GM19238 (cell line): ENCODE results near the gene SLCO1B1.
"Not testable (repeated sequence)": the region's sequence is repeated elsewhere in the genome, so short reads cannot be mapped to it uniquely, and the experiment has no call there.

Source experiments
- DNase-seq: peaks from one replicate; pipeline ENCODE4 v3.0.0; 2011; ENCODE audit warnings: low spot score; ENCODE audit not compliant: insufficient read length

Gene SLCO1B1

GRCh38 chr12:21130998-21131397, at the start of gene SLCO1B1:
TSS of gene SLCO1B1 (plus strand) at chr12:21131194. CDS start at chr12:21141575, 10,381 bp downstream.
- DNase-seq = no peak

DNA sequence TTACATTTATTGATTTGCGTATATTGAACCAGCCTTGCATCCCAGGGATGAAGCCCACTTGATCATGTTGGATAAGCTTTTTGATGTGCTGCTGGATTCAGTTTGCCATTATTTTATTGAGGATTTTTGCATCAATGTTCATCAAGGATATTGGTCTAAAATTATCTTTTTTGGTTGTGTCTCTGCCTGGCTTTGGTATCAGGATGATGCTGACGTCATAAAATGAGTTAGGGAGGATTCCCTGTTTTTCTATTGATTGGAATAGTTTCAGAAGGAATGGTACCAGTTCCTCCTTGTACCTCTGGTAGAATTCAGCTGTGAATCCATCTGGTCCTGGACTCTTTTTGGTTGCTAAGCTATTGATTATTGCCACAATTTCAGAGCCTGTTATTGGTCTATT, 46.2 kb upstream of the SLCO1B1 start:
- not testable (repeated sequence) for DNase-seq

GRCh38 chr12:21111732-21112131, 19.3 kb upstream of the SLCO1B1 start:
- DNase-seq = no peak

DNA sequence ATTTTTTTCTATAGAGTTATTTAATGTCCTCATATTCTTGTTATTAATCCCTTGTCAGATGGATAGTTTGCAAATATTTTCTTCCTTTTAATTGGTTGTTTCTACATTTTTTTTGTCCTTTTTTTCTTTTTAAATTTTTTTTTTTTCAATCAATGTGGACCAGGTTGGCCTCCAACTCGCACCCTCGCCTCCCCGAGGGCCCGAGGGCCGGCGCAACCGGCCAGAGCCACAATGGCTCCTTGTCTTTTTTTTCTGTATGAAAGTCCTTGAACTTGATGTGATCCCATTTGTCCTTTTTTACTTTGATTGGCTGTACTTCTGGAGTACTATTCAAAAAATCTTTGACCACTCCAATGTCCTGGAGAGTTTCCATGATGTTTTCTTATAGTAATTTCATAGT, 17.7 kb upstream of the SLCO1B1 start:
- no peak for DNase-seq

DNA sequence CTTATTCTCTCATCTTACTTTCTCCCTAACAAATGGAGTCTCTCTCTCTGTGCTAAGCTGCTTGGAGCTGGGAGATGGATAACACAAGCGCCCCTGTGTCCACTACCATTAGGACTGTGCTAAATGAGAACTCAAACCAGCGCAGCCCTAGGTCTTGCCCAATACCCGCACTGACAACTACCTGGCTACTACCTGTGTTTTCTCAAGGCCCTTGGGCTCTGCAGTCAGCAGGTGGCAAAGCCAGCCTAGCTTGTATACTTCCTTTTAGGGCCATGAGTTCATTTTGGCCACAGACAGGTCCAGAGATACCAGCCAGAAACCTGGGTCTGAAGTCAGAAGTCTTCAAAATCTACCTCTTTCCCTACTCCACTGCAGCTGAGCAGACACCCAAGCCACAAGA, 13.0 kb upstream of the SLCO1B1 start:
- no peak for DNase-seq

DNA sequence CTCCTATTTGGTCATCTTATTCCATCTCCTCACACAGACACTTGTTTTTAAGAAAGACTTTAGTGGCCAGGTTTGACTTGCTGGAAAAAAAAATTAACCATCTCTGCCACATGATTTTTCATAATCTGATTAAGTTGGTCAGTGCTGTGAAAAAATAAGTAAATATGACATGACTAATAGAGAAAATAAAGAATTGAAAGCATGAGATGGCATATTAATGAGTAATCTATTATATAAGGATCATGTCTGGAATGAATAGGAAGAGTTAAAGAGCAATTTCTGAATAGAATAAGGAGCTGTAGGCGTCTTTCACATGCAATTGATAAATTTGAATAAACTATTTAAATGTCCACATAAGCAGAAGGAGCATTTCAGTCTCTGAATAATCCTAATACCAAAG, 12.2 kb upstream of the SLCO1B1 start:
- DNase-seq = no peak

DNA sequence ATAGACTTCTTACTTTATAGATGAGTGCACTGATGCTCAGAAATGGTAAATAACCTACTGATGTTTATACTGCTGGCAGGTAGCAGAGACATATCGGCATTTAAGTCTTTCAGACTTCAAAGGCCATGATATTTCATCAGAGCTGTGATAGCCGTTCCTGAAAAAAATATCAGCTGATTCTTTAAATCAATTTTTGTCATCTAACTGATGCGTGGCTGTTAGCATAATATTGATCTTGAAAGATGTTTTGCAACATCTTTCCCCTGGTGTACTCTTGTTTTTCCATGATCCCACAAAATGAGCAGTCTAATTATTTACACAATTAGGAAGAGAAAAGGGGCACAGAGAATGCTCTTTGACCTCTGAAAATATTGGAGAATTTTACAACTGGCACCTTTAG, 1.6 kb upstream of the SLCO1B1 start:
- no peak for DNase-seq

DNA sequence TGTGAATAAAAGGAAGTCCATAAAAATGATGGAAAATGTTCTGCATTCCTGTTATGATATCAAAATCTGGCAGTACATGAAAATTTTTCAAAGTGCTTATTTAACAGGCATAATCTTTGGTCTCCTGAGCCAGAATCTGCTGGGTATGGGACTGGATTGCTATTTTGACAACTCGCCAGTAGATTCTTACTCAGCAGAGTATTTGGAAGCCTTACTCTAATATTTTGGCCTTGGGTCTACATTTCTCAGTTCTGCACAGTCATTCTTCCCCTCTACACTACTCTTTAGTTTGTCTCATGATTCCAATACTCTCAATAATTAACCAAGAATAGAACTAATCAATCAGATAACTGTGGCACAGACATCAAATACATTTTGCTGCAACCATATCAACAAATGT, 1.1 kb upstream of the SLCO1B1 start:
- DNase-seq = no peak

GRCh38 chr12:21137318-21137999, 6.5 kb downstream of the SLCO1B1 start:
- DNase-seq = not testable (repeated sequence)

- DNase-seq = no peak
These were observed 7.0 kb downstream of the SLCO1B1 start for GRCh38 chr12:21138016-21138415.

DNA sequence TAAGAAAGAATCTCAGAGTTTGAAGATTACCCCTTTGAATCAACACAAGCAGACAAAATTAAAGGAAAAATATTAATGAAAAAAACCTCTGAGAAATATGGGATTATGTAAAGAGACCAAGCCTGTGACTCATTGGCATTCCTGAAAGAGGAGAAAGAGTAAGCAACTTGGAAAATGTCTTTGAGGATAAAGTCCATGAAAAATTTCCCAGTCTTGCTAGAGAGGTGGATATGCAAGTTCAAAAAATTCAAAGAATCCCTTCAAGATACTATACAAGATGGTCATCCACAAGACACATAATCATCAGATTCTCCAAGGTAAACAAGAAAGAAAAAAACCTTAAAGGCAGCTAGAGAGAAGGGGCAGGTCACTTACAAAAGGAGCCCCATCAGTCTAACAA, 13.3 kb downstream of the SLCO1B1 start:
- no peak for DNase-seq

- not testable (repeated sequence) for DNase-seq
These were observed 18.9 kb downstream of the SLCO1B1 start for GRCh38 chr12:21149861-21150260.

DNA sequence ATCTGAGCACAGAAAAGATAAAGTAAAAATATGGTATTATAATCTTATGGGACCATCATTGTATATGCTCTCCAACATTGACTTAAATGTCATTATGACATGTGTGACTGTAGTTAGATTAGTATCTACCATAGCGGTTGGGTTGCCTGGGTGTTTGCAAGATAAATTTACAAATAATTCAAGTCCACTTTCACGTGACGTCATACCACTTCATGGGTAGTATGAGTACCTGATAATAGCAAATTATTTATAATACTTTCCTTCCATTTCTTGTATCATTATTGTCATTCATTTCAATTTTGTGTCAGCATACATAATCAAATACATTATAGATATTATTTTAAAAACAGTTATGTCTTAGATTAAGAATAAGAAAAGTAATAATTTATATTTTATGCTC, 20.2 kb downstream of the SLCO1B1 start:
- no peak for DNase-seq

DNA sequence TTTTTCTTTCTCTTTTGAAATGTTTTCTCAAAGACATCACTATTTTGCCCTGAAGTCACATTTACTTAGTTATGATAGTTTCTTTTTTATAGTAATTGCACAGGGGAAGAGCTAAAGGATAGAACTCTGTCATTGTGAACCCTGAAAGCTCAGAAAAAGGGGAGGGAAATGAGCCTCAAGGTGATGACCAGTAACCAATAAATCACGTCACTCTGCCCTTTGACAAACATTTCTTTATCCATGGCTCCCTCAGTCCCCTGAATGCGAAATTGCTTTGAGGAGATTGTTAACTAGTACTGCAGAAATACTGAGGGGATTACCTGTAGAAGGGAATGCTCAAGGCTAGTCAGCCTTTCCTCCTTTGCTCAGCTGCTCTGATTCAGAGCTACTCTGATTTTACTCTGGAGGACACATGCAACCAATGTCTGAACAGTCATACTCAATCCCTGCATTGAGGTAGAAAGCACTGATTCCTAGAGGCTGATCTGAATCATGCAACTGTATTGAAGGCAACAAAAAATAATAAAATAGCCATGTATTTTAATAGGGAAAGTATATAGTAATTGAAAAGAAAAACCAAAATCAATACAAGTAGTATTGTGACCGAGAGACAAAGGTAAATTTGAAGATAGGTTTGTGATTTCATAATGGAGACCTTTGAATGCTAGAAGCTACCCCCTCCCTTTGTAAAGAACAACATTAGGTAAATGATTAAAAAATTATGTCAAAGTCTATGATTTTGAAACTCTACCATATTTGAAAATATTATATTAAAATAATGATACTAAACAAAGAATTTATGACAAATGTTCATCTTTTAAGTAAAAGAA, 24.7 kb downstream of the SLCO1B1 start:
- DNase-seq = no peak

GRCh38 chr12:21165048-21165447, 34.1 kb downstream of the SLCO1B1 start:
- DNase-seq = no peak

DNA sequence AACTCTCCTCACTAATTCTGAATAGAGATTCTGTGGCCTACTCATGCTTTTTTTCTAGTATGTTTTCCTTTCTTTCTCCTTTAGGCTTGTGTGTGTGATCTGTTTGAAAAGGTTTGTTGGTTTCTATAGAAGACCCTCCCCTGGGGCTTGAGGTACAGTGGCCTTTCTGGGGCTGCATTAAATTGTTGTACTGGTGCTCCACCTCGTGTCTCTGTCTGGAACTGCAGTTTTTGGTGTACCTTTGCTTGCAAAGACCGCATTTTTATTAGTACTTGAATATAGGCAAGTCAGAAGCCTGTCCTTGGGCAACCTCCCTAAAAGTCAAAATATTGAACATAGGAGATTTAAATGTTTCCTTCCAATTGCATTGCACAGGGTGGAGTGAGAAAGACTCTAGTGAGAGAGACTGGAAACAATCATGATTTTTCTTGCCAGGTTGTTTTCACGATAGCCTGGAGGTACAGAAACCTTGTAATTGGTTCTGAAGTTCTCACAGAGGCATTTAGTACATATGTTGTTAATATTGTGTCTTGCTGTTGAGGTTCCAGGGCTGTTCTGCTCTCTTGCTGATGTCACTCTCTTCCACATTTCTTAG, 39.0 kb downstream of the SLCO1B1 start:
- no peak for DNase-seq

- DNase-seq = no peak
These were observed 41.1 kb downstream of the SLCO1B1 start for GRCh38 chr12:21172079-21172478.

- DNase-seq = no peak
These were observed 52.8 kb downstream of the SLCO1B1 start for GRCh38 chr12:21183721-21184275.

DNA sequence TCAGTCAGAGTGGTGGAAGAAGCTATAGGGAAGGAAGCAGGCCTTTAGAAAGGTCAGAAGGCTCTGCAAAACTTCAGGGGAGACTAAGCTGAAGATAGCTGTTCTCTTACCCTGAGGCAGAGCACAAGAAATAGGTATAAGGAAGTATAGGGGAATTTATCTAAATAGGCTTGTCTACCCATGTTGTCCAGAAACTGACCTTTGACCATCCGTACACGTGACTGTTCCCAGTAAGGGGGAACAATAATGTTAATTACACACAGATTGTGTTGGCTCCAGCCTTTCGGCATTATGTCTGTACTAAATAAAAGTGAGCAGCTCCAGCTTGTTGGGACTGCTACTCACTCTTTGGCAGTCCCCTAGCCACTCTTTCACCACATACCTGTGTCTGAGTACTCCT, 59.0 kb downstream of the SLCO1B1 start:
- no peak for DNase-seq

GRCh38 chr12:21214433-21214832, 83.4 kb downstream of the SLCO1B1 start:
- not testable (repeated sequence) for DNase-seq

DNA sequence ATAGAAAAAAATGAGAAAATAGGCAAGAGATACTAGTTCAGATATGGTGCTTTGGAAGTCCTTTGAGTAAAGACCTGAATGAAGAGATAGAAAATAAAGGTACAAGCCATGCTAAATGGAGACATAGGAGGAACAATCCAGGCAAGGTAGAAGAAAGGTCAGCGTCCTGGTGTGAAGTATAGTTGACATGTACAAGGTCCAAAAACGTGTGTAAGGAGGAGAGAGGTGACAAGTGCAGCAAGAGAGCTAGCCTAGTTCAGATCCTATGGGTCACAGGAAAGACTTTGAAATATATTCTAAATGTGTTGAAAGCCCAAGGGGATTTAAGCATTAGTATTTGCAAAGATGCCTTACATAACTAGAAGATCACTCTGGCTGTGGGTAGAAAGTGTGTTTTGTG, 88.2 kb downstream of the SLCO1B1 start:
- no peak for DNase-seq

GRCh38 chr12:21220266-21220665, 89.3 kb downstream of the SLCO1B1 start:
- no peak for DNase-seq
